Activated effector memory CD4-positive, alpha-beta T cell treated with Interleukin-2 at 50 U/mL for 16 hours (primary cell): Measurements from ENCODE around the gene MAP3K5.

Experiments
- DNase-seq: peaks from one replicate; pipeline ENCODE4 v3.0.0-alpha.2; 2020

The MAP3K5 gene

DNA sequence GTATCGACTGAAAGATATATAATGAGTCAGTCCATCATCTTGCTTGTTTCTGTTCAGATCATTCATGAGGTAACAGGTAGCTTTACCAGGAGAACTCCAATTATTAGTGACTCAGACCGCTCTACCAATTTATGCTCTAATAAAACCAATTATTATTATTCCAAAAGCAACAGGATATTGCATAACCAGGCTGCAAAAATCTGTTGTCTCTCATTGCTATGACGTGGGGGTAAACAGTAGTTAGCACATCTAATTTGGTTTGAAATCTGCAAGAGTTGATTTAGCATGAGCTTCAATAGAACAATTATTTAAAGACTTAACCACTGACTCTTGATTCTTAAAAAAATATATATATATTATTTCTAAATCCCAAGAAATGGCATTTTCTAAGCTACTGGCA lies 151.1 kb downstream of the MAP3K5 start:
- DNase-seq, result no peak

DNA sequence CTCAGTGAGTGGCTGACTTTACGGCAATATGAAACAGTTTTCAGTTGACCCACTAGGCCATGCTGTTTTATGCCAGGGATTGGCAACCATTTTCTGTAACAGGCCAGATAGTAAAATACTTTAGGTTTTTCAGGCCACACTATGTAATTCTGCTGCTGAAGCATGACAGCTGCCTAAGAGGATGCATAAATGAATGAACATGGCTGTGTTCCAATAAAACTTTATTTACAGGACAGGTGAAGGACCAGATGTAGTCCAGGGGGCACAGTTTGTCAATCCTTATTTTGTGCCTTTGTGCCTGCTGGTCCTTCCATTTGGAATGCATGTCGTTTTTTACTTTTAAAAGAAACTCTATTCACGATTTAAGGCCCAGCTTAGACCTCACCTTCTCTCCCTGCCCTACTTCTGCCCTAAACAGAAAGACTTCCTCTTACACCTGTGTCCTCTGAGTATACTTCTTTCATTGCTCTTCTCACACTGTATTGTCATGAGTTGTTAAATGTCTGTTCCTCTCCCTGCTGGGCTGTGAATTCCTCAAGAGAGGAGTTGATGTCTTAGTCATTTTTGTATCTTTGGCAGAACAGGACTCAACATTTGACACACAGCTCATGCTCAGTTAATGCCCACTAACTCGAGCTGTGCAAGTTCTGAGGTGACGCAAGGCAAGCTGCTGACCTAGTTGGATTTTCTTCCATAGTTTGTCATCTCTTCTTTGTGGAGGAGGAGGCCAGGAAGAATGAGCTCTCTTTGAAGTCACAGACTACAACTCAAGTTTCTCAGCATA lies 152.0 kb downstream of the MAP3K5 start:
- no peak for DNase-seq

DNA sequence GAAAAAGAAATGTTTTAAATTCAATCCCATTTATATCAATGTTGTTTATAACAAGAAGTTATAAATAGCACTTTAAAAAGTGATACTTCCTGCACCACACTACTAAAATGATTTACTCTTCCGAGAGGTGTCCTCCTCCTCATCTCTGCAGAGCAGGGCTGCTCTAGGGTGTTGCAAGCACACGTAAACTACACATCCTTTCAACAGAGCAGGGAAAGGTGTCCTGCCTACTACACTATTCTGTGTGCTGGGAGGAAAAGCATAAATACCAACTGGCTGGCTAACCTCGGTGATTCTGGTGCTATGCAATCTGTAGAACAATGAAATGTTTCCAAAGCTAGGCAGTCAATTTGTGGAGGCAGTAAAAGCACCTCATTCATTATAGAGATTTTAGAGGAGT lies 152.6 kb downstream of the MAP3K5 start:
- no peak for DNase-seq

DNA sequence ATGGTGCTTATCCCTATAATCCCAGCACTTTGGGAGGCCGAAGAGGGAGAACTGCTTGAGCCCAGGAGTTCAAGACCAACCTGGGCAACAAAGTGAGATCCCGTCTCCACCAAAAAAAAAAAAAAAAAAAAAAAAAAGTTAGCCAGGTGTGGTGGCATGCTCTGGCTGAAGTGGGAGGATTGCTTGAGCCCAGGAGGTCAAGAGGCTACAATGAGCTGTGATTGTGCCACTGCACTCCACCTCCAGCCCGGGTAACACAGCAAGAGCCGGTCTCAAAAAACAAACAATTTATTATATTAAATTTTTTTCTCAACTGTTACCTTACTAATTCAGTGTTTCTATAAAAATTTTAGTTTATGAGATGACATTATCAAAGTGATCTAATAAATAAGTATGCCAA lies 156.7 kb downstream of the MAP3K5 start:
- no peak for DNase-seq

DNA sequence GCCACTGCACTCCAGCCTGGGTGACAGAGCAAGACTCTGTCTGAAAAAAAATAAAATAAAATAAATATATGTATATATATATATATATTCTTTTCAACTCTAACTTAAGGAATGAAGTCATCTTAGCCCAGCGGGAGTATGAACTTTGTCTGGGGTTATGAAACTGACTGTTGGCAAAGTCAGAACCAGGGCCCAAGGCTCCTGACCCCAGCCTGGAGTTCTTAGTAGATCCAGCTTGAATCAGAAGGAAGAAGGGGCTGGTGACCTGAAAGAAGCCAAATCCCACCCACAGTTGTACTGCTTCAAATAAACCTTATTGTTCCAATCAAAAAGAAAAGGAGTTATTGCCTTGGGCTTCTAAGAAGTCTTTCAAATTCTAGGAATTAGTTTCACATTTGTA lies 158.9 kb downstream of the MAP3K5 start:
- DNase-seq, result no peak

DNA sequence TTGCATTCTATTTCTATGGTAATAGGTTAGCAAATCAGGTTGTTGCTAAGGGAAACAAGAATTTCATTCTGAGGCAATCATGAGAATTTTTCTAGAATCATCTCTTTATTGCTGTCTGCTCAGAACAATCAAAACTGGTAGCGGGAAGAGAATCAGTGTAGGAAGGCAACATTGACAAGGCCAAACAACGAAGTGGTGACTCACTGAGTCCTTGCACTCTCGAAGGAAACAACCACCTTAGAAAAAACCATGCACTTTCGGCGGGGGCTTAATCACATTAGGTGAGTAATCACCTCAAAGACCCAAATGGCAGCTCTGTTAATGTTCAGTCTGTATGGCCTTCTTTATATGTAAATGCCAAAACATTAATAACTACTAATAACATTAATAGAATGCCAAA lies 163.3 kb downstream of the MAP3K5 start:
- no peak for DNase-seq

DNA sequence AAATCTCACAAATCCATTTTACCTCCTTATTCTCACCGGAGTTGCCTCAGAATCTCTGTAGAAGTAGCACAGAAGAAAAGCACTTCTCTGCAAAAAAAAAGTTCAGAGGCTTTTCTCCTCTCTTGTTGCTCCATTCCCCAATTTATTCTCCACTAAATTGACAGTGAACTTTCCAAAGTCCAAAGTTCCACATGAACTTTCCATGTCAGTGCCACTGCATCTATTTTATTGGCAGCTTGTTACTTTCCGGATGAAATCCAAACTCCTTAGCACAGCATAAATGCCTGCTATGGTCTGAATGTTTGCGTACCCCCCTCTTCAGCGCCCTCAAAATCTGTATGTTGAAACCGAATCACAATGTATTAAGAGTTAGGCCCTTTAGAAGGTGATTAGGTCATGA lies 165.1 kb downstream of the MAP3K5 start:
- DNase-seq, result no peak

DNA sequence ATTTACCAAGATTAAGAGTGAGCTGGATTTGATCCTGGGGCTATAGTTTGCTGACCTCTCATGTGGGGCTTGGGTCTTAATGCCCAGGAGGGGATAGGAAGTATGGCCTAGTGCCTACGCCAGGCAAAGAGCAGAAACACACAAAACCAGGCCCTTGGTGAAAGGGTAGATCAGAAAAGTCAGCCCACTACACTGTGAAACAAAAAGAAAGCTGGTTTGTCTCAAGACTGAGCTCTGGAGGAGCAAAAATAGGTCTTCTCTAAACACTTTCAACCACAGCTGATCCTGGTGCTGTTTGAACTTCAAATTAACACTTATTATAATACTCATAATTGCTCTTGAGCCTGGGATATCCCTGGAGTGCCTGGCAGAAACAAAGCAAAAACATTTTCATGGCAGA lies 167.0 kb downstream of the MAP3K5 start:
- DNase-seq, result no peak

DNA sequence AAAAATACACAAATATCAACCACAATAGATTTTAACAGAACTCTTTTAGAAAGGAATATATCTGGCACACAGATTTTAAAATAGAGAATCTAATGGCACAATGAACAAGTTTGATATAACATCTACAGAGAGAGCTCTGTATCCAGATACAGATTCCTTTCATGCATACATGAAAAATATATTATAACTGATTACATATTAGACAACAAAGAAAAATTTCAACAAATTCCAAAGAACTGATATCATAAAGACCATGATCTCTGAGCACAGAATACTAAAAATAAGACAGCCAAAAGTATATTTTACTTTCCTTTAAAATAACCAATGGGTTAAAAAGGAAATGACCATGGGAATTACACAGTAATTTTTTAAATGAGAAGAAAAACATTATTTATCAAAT lies 167.9 kb downstream of the MAP3K5 start:
- no peak for DNase-seq

DNA sequence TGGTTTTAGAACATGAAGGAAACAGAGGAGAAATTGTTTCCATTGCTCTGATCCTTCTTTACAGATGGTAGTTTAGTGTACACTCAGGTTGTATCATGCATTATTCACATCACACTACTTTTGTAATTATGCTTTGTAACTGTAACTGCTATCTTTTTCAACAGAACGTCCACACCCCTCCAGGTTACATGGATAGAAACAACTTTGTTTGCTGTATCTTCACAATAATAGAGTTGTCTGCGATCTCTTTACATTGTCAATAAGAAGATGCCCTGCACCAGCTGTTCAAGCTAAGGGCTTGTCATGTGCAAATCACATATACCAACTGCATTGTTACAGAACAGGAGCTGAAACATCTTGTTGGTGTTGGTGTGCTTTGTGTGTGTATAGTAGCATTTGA lies 174.2 kb downstream of the MAP3K5 start:
- no peak for DNase-seq

DNA sequence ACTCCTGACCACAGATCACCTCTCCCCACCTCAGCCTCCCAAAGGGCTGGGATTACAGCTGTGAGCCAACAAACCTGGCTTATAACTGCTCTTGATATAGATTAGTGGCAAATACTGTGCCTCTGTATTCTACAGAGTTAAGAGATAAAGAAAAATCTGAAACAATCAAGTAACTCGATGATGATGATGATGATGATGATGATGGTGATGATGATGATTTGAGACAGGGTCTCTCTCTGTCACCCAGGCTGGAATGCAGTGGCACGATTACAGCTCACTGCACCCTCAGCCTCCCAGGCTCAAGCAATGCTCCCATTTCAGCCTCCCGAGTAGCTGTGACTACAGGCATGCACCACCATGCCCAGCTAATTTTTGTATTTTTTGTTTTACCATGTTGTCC lies 175.8 kb downstream of the MAP3K5 start:
- DNase-seq, result no peak

DNA sequence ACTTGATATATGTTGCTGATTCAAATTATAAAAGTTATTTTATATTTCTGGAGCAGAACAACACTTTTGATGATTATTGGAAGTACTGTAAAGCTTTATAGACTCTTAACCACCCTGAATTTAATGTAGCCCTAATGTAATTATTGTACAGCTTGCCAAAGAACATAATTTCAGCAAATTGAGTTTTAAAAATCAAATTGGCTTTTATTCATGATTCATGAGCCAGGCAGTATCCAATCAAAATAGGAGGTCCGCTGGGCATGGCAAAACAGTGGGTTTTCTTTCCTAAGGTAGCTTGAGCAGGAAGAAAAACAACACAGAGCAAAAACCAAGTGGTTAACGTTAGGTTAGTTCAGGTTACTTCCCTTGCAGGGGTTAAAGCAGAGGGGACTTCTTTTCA lies 177.3 kb downstream of the MAP3K5 start:
- DNase-seq, result no peak

DNA sequence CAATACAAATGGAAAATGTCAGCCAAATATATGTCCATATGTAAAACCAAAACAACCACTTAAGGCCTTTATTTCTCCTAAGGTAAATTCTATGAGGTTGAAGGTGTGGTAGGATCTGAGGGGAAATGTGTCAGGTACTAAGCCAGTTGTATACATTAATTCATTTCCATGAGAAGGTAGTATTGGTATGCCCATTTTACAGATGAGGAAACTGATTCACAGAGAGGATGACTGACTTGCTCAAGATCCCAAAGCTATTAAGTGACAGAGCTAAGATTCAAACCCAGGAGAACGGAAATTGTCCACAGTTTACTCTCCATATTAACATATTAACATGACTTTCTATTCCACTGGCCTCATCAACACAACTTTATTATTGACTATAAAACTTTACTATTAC lies 177.9 kb downstream of the MAP3K5 start:
- DNase-seq, result no peak

DNA sequence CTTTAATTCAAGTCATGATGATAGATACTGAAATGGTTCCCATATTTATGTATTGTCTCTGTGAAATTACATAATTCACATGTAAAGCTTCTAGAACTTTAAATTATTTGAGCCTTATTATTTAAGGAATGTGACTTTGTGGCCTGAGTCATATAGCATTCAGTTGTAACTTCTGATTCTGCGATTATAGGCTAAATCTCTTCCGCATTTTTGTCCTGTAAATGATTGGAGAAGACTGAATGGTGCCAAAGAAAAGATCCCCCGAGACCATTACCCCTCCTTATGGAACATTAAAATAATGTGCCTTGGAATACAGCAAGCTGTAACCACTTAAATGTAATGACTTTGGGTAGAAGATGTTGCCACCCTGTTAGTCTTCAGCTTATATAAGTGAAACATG lies 178.8 kb downstream of the MAP3K5 start:
- no peak for DNase-seq

DNA sequence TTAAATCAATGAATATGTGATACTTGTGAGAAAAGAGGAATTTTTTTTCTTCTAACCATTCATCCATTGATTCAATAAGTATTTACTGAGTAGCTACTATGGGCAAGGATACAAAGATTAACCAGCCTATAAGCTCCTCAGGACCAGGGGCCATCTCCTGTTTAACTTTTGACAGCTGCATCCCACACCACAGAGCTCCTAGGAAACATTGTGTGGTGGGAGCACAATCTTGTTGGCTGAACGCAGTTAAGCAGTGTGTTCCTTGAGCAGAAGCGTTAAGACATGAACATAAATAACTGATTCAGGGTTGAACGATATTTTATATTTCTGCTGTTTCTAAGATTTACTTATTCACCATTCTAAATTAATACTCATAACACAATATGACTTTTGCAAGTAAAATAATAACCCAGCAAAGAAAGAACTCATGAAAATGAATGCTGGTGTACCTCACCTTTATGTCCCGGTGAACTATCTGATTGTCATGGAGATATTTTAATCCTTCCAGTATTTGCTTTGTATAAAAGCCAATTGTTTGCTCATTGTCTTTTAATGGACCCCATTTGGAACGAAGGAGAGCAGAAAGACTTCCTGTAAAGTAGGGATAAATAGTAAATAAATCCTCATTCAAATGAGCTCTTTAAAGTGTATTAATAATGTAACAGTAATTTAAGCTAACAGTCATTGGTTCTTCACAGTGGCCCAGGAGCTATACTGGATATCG lies 179.4 kb downstream of the MAP3K5 start:
- DNase-seq, result no peak

DNA sequence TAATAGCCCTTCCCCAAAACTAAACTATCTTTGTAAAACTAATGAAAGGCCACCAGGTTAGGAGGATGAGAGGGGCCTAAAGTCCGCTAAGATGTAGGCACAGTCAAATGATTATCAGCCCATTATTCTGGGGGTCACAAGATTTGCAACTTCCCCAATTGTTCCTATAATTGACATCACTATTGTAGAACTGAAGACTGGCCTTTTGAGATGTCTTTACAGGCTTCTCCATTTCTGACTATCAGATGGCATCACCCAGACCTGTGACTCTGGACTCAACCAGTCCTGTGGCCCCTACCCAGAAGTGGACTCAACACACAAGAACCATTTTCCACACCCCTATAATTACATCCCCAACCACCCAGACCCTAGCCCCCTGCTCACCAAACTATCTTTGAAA lies 180.5 kb downstream of the MAP3K5 start:
- DNase-seq, result no peak

DNA sequence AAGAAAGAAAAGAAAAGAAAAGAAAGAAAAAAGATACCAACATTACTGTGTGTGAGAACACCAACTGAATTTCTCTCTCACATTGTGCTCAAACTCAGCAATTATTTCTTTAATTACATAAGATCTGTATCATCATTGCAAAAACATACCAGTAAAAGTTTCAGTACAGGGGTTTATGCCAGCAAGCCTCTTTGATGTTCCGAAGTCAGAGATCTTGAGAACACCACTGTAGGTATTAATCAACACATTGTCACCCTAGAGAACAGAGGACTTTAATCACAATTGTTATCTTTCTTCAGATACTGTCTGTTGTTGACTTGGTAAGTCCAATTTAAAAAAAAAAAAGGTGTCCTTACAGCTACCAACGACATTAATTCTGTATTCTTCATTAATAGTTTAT lies 181.1 kb downstream of the MAP3K5 start:
- DNase-seq, result no peak

DNA sequence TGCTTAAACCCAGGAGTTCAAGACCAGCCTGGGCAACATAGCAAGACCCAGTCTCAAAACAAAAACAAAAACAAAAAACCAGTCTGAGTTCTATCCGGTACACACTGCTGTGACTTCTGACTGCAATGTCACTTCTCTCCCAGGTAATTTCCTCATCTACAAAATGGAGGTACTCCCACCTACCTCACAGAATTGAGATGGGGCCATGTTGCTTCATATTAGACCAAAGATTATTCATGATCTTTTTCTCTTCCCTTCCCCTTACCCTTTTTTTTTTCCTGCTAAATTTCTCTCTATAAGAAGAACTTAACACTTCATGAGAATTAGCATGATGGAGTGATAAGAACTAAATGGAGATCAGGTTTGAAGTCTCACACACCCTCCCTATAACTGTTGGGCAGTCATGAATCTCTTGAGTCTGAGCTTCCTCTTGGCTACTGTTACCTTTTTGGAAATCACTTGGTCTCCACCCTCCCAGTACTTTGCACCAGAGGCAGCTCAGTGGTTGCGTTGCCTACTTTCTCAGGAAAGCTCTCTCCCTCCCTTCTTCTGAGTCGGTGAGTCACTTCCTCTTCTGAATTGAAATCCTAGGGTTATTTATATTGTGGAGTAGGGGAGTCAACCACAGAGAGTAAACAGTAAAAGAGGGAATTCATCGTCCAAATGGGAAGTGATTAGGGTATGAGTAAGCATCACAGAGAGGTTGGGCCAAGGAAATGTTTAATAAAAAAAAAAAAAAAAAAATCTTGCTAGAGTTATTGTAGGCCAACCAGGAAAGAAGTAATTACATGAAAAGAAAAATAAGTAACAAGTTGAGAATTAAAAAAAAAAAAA lies 182.2 kb downstream of the MAP3K5 start:
- no peak for DNase-seq

DNA sequence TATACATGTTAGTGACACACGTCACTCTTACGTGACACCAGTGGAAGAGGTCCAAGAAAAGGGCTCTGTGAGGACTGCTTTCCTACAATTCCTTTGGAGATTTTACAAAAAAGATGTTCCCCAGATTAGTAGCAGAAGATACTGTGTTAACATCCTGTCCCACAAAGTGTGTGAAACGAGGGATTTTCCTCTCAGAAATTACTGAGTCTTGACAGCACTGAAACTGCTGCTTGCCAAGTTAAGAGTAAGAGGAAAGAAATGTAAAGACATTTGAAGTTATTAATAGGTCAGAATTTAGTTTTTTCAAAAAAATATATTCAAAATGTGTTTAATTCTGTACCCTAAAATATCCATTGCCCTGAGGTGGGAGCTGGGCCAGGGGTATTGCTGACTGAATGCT lies 183.3 kb downstream of the MAP3K5 start:
- no peak for DNase-seq

DNA sequence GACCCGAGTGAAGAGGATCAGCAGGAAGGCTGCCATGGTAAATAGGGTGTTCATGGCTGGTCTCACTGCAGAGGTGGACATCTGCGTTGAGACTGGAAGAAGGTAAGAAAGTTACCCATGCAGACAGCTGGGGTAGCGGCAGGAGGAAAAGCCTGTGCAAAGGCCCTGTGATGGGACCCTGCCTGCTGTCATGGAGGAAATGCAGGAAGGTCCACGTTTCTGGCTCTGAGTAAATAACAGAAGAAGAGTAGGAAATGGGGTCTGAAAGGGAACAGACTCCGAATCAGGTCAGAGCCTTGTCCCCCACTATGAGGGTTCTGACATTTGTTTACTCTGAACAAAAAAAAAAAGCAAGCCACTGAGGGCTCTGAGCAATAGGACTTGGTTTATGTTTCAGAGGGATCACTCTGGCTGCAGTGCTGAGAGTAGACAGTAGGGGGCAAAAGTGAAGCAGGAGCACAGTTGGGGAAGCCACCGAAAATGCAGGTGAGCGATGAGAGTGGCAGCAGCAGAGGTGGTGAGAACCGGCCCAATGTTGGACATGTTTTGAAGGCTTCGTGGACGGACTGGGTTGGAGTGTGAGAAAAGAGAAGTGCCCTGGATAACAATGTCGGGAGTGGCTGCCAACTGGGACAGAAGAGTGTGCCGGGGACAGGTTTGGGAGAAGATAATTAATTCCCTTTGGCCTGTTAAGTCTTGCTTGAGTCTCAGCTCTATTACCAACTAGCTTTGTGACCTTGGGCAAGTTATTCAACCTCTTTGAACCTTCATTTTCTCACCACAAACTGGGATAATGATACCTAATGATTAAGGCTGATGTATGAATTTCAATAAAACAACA lies 184.1 kb downstream of the MAP3K5 start:
- DNase-seq, result peak; percentile 66

DNA sequence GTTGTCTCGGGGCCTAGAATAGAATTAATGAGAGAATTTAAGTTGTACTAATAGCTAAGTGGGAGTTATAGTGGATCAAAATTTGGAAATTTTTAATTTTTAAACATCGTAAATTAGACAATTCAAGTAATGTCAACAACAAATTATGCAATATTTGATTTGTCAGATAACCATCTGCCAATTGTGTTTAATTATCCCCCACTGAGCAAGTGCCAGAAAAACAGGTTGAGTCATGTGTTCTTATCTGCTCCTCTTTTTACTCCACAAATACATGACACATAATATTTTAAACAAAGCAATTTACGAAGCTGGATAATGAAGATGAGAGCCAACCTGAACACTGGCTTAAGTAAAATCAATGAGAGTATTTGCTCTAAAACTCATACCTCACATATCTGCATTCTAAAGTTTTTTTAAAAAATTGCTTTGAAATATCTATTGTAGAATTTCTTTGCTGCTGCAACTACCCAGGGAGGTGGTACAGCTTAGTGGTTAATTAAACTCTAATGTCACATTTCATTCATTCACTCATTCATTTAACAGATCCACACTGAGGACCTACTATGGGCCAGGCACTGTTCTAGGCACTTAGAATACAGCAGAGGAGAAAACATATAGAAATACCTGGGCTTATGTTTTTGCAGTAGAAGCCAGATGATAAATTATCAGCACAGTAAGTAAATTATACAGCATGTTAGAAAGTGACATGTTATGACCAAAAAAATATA lies 184.9 kb downstream of the MAP3K5 start:
- no peak for DNase-seq

DNA sequence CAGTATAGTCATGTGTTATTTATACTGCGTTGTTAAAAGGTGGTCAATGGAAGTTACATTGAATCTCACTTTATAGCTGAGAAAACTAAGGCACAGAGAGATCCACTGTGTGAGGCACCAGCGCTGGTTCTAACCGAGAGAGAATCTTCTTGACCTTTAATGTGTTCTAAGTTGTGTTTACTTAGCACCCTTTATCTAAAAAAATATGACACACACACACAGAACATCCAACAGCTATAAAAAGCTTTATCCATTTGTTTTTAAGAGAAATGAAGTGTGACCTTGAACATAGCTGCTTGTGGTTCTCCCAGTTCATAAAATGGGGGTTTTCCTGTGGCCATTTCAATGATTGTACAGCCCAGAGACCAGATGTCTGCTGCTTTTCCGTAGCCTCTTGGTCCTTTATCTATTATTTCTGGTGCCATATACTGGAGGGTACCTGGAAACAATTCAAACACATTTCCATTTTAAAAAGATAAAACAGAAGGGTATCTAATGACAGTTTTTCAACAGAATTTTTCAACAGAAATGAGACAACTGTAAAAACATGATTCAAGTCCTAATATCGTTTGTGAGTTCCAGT lies 187.3 kb downstream of the MAP3K5 start:
- DNase-seq, result no peak
